Measurements from ENCODE around the gene KRT72.

DNA sequence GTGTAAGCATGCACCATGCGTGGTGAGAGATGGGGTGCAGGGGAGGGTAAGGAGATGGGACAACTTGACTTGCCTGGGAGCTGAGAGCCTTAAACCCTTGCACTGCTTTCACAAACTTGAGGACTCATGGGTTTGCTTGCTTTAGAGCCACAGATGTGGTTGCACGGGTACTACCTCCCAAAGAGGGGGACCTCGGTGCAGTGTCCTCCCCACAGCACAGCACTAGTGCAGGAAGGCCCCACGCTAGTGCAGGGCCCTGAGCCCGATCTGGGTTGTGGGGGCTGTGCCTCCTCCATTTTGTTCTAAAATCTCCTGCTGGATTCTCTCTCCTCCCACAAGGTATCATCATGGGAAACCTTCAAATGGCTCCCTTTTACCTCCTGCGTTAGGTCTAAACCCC is 11.2 kb downstream of the KRT72 start:
- no peak for TF ChIP-seq EZH2 (IDR thresholded peaks at IDR 0.05; ENCODE audit: borderline replicate concordance, low read length)
- TF ChIP-seq, protein P1, sequence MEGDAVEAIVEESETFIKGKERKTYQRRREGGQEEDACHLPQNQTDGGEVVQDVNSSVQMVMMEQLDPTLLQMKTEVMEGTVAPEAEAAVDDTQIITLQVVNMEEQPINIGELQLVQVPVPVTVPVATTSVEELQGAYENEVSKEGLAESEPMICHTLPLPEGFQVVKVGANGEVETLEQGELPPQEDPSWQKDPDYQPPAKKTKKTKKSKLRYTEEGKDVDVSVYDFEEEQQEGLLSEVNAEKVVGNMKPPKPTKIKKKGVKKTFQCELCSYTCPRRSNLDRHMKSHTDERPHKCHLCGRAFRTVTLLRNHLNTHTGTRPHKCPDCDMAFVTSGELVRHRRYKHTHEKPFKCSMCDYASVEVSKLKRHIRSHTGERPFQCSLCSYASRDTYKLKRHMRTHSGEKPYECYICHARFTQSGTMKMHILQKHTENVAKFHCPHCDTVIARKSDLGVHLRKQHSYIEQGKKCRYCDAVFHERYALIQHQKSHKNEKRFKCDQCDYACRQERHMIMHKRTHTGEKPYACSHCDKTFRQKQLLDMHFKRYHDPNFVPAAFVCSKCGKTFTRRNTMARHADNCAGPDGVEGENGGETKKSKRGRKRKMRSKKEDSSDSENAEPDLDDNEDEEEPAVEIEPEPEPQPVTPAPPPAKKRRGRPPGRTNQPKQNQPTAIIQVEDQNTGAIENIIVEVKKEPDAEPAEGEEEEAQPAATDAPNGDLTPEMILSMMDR (IDR thresholded peaks at IDR 0.05; ENCODE audit: low read length): no peak
